Measurements from ENCODE around the gene CYP19A1.

Gene CYP19A1

DNA sequence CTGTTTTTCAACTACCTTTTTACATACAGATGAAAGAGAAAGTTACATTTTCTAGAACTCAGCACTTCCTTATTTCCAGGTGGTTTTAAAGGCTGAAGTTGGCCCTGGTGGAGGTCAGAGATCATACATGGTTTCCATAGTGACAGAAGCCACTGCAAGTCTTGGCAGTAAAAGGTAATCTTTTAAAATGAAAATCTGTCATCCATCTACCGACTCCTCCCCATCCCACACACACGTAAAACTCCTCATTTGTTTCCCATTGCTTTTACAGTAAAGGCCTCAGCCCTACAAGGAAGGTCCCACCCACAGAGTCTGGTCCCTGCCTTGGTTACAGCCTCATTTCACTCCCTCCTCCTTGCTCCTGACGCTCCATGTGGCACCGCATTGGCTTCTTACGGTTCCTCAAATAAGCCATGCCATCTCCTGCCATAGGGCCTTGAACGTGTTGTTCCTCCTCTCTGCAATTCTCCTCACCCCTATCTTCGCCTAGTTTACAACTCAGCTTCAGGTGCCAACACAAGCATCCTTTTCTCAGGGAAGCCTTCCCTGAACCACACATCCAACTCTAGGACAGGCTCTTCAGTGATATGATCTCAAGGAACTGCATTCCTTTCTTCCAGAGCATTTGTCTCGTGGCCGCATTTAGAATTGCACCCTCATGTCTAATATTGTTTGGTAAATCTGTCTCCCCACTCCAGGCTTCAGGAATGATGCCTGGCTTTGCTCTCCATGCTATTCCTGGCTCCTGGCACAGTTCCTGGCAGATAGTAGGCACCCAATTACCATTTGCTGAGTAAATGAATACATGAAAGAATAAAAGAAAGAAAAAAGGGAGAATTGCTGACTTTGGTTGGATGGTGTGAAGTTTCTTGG is 2.6 kb downstream of the CYP19A1 start:
- no peak for DNase-seq (ENCODE audit: low spot score)
- H3K27ac ChIP-seq (ENCODE audit: poor library complexity, severe bottlenecking): no peak overlapping the region
- ATAC-seq (ENCODE audit: low read depth): no peak
- H3K4me3 ChIP-seq (ENCODE audit: severe bottlenecking): no peak overlapping the region
- TF ChIP-seq, protein P1, sequence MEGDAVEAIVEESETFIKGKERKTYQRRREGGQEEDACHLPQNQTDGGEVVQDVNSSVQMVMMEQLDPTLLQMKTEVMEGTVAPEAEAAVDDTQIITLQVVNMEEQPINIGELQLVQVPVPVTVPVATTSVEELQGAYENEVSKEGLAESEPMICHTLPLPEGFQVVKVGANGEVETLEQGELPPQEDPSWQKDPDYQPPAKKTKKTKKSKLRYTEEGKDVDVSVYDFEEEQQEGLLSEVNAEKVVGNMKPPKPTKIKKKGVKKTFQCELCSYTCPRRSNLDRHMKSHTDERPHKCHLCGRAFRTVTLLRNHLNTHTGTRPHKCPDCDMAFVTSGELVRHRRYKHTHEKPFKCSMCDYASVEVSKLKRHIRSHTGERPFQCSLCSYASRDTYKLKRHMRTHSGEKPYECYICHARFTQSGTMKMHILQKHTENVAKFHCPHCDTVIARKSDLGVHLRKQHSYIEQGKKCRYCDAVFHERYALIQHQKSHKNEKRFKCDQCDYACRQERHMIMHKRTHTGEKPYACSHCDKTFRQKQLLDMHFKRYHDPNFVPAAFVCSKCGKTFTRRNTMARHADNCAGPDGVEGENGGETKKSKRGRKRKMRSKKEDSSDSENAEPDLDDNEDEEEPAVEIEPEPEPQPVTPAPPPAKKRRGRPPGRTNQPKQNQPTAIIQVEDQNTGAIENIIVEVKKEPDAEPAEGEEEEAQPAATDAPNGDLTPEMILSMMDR (IDR thresholded peaks at IDR 0.05; ENCODE audit: poor library complexity, severe bottlenecking): no peak
- H3K4me1 ChIP-seq (ENCODE audit: insufficient read depth, poor library complexity, severe bottlenecking): peaks cover 3% of the 10 kb centered on the region
- H3K27me3 ChIP-seq (ENCODE audit: insufficient read depth, poor library complexity, severe bottlenecking): no peaks in the 10 kb centered on the region
- H3K9me3 ChIP-seq (ENCODE audit: severe bottlenecking): no peaks in the 10 kb centered on the region
- H3K36me3 ChIP-seq (ENCODE audit: low read depth): no peaks in the 10 kb centered on the region

DNA sequence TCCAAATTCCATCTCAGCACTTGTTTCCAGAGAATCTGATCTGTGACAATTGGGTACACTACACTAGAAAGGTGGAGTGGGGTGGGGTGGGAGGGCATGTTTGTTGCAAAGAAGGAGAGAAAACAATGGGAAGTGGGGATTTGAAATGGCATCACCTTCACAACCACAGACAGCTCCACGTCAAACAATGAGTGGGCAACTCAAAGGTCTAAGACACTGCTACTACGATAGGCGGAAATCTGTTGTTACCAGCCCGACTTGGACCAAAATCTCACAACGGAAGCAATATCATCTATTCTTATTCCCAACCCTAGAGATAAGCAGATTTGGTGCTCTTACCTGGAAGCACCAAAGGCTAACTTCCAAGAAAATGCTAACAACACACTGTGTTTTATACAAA is 3.3 kb downstream of the CYP19A1 start:
- H3K27ac ChIP-seq (ENCODE audit: poor library complexity, severe bottlenecking): no peak overlapping the region
- ATAC-seq (ENCODE audit: low read depth): no peak

DNA sequence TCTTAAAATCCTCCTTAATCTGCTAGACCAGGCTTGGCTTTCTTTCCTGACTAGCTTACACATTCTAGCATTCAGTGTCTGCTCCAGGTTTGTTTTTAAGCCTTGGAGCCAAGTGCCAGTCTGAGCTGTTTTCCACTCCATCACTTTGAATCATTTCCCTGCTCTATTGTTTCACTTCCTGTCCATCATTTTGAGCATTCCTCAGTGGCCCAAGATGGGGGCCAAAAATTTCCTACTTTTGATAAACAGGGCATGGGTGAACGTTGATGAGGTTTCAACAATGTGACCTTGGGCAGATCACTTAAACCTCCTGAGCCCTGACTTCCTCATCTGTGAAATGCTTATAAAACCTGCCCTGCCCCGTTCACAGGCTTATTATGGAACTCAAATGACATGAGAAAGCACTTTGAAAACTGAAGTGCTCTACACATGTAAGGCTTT is 4.4 kb downstream of the CYP19A1 start:
- H3K27me3 ChIP-seq (ENCODE audit: insufficient read depth, poor library complexity, severe bottlenecking): no peaks in the 10 kb centered on the region
- ATAC-seq (ENCODE audit: low read depth) (no peak), DNase-seq (ENCODE audit: low spot score) (no peak)
- peaks cover 3% of the 10 kb centered on the region for H3K4me1 ChIP-seq (ENCODE audit: insufficient read depth, poor library complexity, severe bottlenecking)
- TF ChIP-seq, protein P1 (IDR thresholded peaks at IDR 0.05; ENCODE audit: poor library complexity, severe bottlenecking): no peak
- no peak overlapping the region for H3K27ac ChIP-seq (ENCODE audit: poor library complexity, severe bottlenecking)
- no peaks in the 10 kb centered on the region for H3K9me3 ChIP-seq (ENCODE audit: severe bottlenecking)
- H3K36me3 ChIP-seq (ENCODE audit: low read depth): no peaks in the 10 kb centered on the region
- H3K4me3 ChIP-seq (ENCODE audit: severe bottlenecking): no peak overlapping the region

More for the DNA sequence above, 3.3 kb downstream of the CYP19A1 start:
- H3K4me1 ChIP-seq (ENCODE audit: insufficient read depth, poor library complexity, severe bottlenecking): peaks cover 3% of the 10 kb centered on the region
- H3K9me3 ChIP-seq (ENCODE audit: severe bottlenecking): no peaks in the 10 kb centered on the region
- TF ChIP-seq, protein P1 (IDR thresholded peaks at IDR 0.05; ENCODE audit: poor library complexity, severe bottlenecking): no peak
- no peaks in the 10 kb centered on the region for H3K36me3 ChIP-seq (ENCODE audit: low read depth)
- DNase-seq (ENCODE audit: low spot score): no peak
- no peaks in the 10 kb centered on the region for H3K27me3 ChIP-seq (ENCODE audit: insufficient read depth, poor library complexity, severe bottlenecking)
- no peak overlapping the region for H3K4me3 ChIP-seq (ENCODE audit: severe bottlenecking)

DNA sequence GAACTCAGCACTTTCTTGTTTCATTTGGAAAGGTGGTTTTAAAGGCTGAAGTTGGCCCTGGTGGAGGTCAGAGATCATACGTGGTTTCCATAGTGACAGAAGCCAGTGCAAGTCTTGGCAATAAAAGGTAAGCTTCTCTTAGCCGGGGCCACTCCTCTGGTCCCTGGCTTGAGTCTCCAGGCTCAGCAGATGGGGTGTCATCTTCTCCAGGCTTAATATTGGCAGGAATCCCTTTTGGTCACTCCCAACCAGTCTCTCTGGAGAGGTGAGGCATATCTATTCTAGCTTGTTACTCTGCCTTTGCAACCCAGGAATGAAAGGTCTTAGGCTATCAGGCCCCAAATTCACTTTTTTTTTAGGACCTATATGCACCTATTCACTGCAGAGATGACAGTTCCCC is 4.8 kb downstream of the CYP19A1 start:
- Histone ChIP-seq H3K4me3 (ENCODE audit: severe bottlenecking) (no peak overlapping the region), H3K4me1 (ENCODE audit: insufficient read depth, poor library complexity, severe bottlenecking) (peaks cover 3% of the 10 kb centered on the region), H3K27ac (ENCODE audit: poor library complexity, severe bottlenecking) (no peak overlapping the region)

More for the DNA sequence above, 4.8 kb downstream of the CYP19A1 start:
- no peaks in the 10 kb centered on the region for H3K9me3 ChIP-seq (ENCODE audit: severe bottlenecking)
- DNase-seq (ENCODE audit: low spot score) (no peak), ATAC-seq (ENCODE audit: low read depth) (no peak)
- H3K36me3 ChIP-seq (ENCODE audit: low read depth): no peaks in the 10 kb centered on the region
- TF ChIP-seq, protein P1 (IDR thresholded peaks at IDR 0.05; ENCODE audit: poor library complexity, severe bottlenecking): no peak
- no peaks in the 10 kb centered on the region for H3K27me3 ChIP-seq (ENCODE audit: insufficient read depth, poor library complexity, severe bottlenecking)

Measured in RWPE2 (cell line).